ENCODE measurements around the gene DIO3. TPM values are rescaled to one million over a fixed set of nuclear protein-coding genes. Genes with fewer than 3 reads are reported as not detected.

Gene DIO3
- total RNA-seq, 1 donor from 2014 or later: 0.24 TPM

GRCh38 chr14:101590062-101590461 lies 28.8 kb downstream of the DIO3 start:
- DNase-seq (ENCODE audit: missing footprints) (no peak), ATAC-seq (no peak)
- intact Hi-C loops (cut with DNase I): no loop called here

GRCh38 chr14:101590616-101591015 lies 29.3 kb downstream of the DIO3 start:
- DNase-seq (ENCODE audit: missing footprints) (no peak), ATAC-seq (no peak)
- intact Hi-C loops (cut with DNase I): no loop called here

GRCh38 chr14:101591121-101591520 lies 29.8 kb downstream of the DIO3 start:
- DNase-seq (ENCODE audit: missing footprints) (no peak), ATAC-seq (no peak)
- intact Hi-C loops (cut with DNase I): no loop called here

- ATAC-seq: no peak
- intact Hi-C loops (cut with DNase I): no loop called here
- no peak for DNase-seq (ENCODE audit: missing footprints)
Measured at GRCh38 chr14:101591582-101591981, 30.3 kb downstream of the DIO3 start.

GRCh38 chr14:101593411-101594238 lies 32.3 kb downstream of the DIO3 start:
- DNase-seq (ENCODE audit: missing footprints): no peak
- ATAC-seq: no peak
- intact Hi-C loops (cut with DNase I): no loop called here

GRCh38 chr14:101594511-101595148 lies 33.3 kb downstream of the DIO3 start:
- no peak for DNase-seq (ENCODE audit: missing footprints)
- ATAC-seq: no peak
- intact Hi-C loops (cut with DNase I): no loop called here

GRCh38 chr14:101595349-101595748 lies 34.1 kb downstream of the DIO3 start:
- no peak for ATAC-seq

GRCh38 chr14:101595887-101596721 lies 34.8 kb downstream of the DIO3 start:
- DNase-seq (ENCODE audit: missing footprints) (no peak), ATAC-seq (no peak)
- intact Hi-C loops (cut with DNase I): no loop called here

More at GRCh38 chr14:101595349-101595748, 34.1 kb downstream of the DIO3 start:
- intact Hi-C loops (cut with DNase I): no loop called here
- DNase-seq (ENCODE audit: missing footprints): no peak

GRCh38 chr14:101596742-101597141 lies 35.4 kb downstream of the DIO3 start:
- DNase-seq (ENCODE audit: missing footprints) (no peak), ATAC-seq (no peak)
- intact Hi-C loops (cut with DNase I): no loop called here

GRCh38 chr14:101598159-101598558 lies 36.9 kb downstream of the DIO3 start:
- ATAC-seq (no peak), DNase-seq (ENCODE audit: missing footprints) (no peak)
- intact Hi-C loops (cut with DNase I): no loop called here

GRCh38 chr14:101598571-101599233 lies 37.4 kb downstream of the DIO3 start:
- DNase-seq (ENCODE audit: missing footprints) (no peak), ATAC-seq (no peak)
- intact Hi-C loops (cut with DNase I): no loop called here

- intact Hi-C loops (cut with DNase I): no loop called here
- ATAC-seq: no peak
- DNase-seq (ENCODE audit: missing footprints): no peak
Measured at GRCh38 chr14:101599234-101599885, 38.1 kb downstream of the DIO3 start.

GRCh38 chr14:101600336-101600890 lies 39.1 kb downstream of the DIO3 start:
- DNase-seq (ENCODE audit: missing footprints) (no peak), ATAC-seq (no peak)
- intact Hi-C loops (cut with DNase I): no loop called here

- DNase-seq (ENCODE audit: missing footprints) (no peak), ATAC-seq (no peak)
- intact Hi-C loops (cut with DNase I): no loop called here
Measured at GRCh38 chr14:101600891-101601605, 39.8 kb downstream of the DIO3 start.

- no peak for ATAC-seq
- DNase-seq (ENCODE audit: missing footprints): no peak
- intact Hi-C loops (cut with DNase I): no loop called here
Measured at GRCh38 chr14:101601606-101602465, 40.5 kb downstream of the DIO3 start.

GRCh38 chr14:101602466-101602840 lies 41.2 kb downstream of the DIO3 start:
- intact Hi-C loops (cut with DNase I): no loop called here
- ATAC-seq (no peak), DNase-seq (ENCODE audit: missing footprints) (no peak)

GRCh38 chr14:101603096-101603495 lies 41.8 kb downstream of the DIO3 start:
- no peak for ATAC-seq
- no peak for DNase-seq (ENCODE audit: missing footprints)
- intact Hi-C loops (cut with DNase I): no loop called here

Measured in Right ventricle myocardium inferior (tissue), 1 donor.